Measurements from ENCODE around the gene BANK1. TPM values are rescaled to one million over a fixed set of nuclear protein-coding genes. Genes with fewer than 3 reads are reported as not detected.

BANK1 gene
- total RNA-seq, 3 donors from 2014 or later: 0.23 to 1.7 (median 0.24) TPM

- peaks cover 21% of the 10 kb centered on the region for H3K27me3 Mint-ChIP-seq (ENCODE audit: low read depth)
- peaks cover 7% of the 10 kb centered on the region for H3K4me1 Mint-ChIP-seq (ENCODE audit: low read depth)
- no peak overlapping the region for H3K4me3 Mint-ChIP-seq
- no peak for DNase-seq
- ATAC-seq: no peak
- H3K36me3 Mint-ChIP-seq (ENCODE audit: insufficient read depth): no peaks in the 10 kb centered on the region
- H3K9me3 Mint-ChIP-seq: peaks cover 2% of the 10 kb centered on the region
Measured at GRCh38 chr4:101792056-101792590, 1.6 kb downstream of the BANK1 start.

DNA sequence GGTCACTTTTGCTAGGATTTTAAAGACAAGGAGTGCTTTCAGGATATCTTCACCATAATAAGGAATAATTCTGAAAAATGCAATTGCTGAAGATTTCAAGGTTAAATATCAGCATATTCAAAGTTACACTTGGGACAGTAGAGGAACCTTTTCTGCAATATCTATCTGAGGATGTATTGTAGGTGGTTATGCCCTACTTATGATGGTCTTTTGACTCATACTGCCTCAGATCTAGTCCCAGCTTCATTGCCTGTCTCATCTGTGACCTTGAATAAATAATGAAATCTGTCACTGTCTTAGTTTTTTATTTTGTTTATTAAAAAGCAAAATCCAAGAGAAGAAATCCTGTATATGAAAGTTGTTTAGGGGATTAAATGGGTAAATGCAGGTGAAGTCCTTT lies 2.9 kb downstream of the BANK1 start:
- H3K9me3 Mint-ChIP-seq: no peaks in the 10 kb centered on the region
- ATAC-seq (no peak), DNase-seq (no peak)
- H3K36me3 Mint-ChIP-seq (ENCODE audit: insufficient read depth): no peaks in the 10 kb centered on the region
- H3K27me3 Mint-ChIP-seq (ENCODE audit: low read depth): peaks cover 21% of the 10 kb centered on the region
- H3K4me3 Mint-ChIP-seq: no peak overlapping the region
- peaks cover 7% of the 10 kb centered on the region for H3K4me1 Mint-ChIP-seq (ENCODE audit: low read depth)

- H3K9me3 Mint-ChIP-seq: no peaks in the 10 kb centered on the region
- no peak for ATAC-seq
- H3K4me3 Mint-ChIP-seq: no peak overlapping the region
- no peaks in the 10 kb centered on the region for H3K36me3 Mint-ChIP-seq (ENCODE audit: insufficient read depth)
- peaks cover 7% of the 10 kb centered on the region for H3K4me1 Mint-ChIP-seq (ENCODE audit: low read depth)
- H3K27me3 Mint-ChIP-seq (ENCODE audit: low read depth): peaks cover 21% of the 10 kb centered on the region
- no peak for DNase-seq
Measured at GRCh38 chr4:101794806-101795205, 4.3 kb downstream of the BANK1 start.

- H3K9me3 Mint-ChIP-seq: no peaks in the 10 kb centered on the region
- H3K4me3 Mint-ChIP-seq: no peak overlapping the region
- no peak for DNase-seq
- no peak for ATAC-seq
- no peaks in the 10 kb centered on the region for H3K36me3 Mint-ChIP-seq (ENCODE audit: insufficient read depth)
- H3K4me1 Mint-ChIP-seq (ENCODE audit: low read depth): peaks cover 4% of the 10 kb centered on the region
- H3K27me3 Mint-ChIP-seq (ENCODE audit: low read depth): peaks cover 18% of the 10 kb centered on the region
Measured at GRCh38 chr4:101795704-101796103, 5.2 kb downstream of the BANK1 start.

DNA sequence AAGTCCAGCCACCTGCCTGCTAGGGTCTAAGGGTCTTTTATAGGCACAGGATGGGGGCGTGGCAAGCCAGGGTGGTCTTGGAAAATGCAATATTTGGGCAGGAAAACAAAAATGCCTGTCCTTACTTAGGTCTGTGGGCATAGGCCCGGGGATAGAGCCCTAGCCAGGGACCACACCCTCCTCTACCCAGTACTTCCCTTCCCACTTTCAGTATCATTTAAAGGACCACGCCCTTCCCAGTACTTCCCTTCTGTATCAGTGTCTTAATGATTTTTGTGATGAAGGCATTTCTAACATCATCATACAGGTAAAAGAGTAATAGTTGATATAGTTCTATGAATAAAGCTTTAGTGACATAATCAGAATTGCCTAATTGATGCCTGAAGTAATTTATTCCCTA lies 11.4 kb downstream of the BANK1 start:
- peaks cover 3% of the 10 kb centered on the region for H3K27me3 Mint-ChIP-seq (ENCODE audit: low read depth)
- ATAC-seq (no peak), DNase-seq (no peak)
- no peaks in the 10 kb centered on the region for H3K9me3 Mint-ChIP-seq
- no peaks in the 10 kb centered on the region for H3K4me1 Mint-ChIP-seq (ENCODE audit: low read depth)
- H3K36me3 Mint-ChIP-seq (ENCODE audit: insufficient read depth): no peaks in the 10 kb centered on the region
- no peak overlapping the region for H3K4me3 Mint-ChIP-seq

- no peaks in the 10 kb centered on the region for H3K9me3 Mint-ChIP-seq
- no peak for ATAC-seq
Measured at GRCh38 chr4:101806914-101807313, 16.4 kb downstream of the BANK1 start.

DNA sequence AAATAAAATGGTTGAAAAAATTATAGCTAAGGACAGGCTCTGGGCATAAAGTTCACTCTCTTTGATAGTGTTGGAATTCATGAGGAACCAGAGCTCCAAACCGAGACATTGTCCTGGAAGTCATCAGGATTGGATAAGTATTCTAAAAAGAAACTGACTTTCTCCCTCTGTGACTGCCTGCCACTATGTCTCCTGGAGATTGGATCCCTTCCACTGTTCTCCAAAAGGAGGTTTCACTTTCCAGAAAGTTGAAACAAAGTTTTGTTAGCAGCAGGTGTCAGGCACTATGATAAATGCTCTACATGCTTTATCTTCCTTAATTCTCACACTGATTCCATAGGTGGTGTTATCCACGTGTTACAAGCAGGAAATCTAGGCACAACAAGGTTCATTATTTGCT lies 16.8 kb downstream of the BANK1 start:
- H3K4me3 Mint-ChIP-seq: no peak overlapping the region
- no peaks in the 10 kb centered on the region for H3K36me3 Mint-ChIP-seq (ENCODE audit: insufficient read depth)
- H3K27me3 Mint-ChIP-seq (ENCODE audit: low read depth): peaks cover 3% of the 10 kb centered on the region
- H3K4me1 Mint-ChIP-seq (ENCODE audit: low read depth): no peaks in the 10 kb centered on the region
- no peak for DNase-seq
- no peak for ATAC-seq
- H3K9me3 Mint-ChIP-seq: no peaks in the 10 kb centered on the region

More at GRCh38 chr4:101806914-101807313, 16.4 kb downstream of the BANK1 start:
- DNase-seq: no peak
- Mint-ChIP-seq H3K4me3 (no peak overlapping the region), H3K36me3 (ENCODE audit: insufficient read depth) (no peaks in the 10 kb centered on the region), H3K27me3 (ENCODE audit: low read depth) (peaks cover 3% of the 10 kb centered on the region), H3K4me1 (ENCODE audit: low read depth) (no peaks in the 10 kb centered on the region)

GRCh38 chr4:101813604-101814003 lies 23.1 kb downstream of the BANK1 start:
- Mint-ChIP-seq H3K27me3 (ENCODE audit: low read depth) (no peaks in the 10 kb centered on the region), H3K4me3 (no peak overlapping the region), H3K4me1 (ENCODE audit: low read depth) (no peaks in the 10 kb centered on the region), H3K36me3 (ENCODE audit: insufficient read depth) (no peaks in the 10 kb centered on the region), H3K9me3 (no peaks in the 10 kb centered on the region)
- ATAC-seq: no peak
- no peak for DNase-seq

DNA sequence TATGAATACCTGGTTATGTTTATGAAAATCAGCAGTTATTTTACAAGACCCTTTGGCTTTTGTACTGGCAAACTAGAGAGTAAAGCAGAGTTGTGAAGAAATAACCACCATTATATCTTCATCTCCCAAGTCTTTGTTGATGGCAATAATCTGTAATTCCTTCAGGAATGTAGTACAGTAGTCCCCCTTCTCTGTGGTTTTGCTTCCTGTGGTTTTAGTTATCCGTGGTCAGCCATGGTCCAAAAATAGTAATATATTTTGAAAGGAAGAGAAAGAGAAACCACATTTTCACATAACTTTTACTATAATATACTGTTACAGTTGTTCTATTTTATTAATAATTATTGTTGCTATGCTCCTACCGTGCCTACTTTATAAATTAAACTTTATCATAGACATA lies 27.8 kb downstream of the BANK1 start:
- H3K36me3 Mint-ChIP-seq (ENCODE audit: insufficient read depth): no peaks in the 10 kb centered on the region
- no peak overlapping the region for H3K4me3 Mint-ChIP-seq
- no peak for ATAC-seq
- H3K9me3 Mint-ChIP-seq: peaks cover 11% of the 10 kb centered on the region
- no peak for DNase-seq
- H3K27me3 Mint-ChIP-seq (ENCODE audit: low read depth): peaks cover 4% of the 10 kb centered on the region
- no peaks in the 10 kb centered on the region for H3K4me1 Mint-ChIP-seq (ENCODE audit: low read depth)

GRCh38 chr4:101823864-101824263 lies 33.3 kb downstream of the BANK1 start:
- peaks cover 11% of the 10 kb centered on the region for H3K9me3 Mint-ChIP-seq
- ATAC-seq (no peak), DNase-seq (no peak)
- H3K27me3 Mint-ChIP-seq (ENCODE audit: low read depth): peaks cover 5% of the 10 kb centered on the region
- no peaks in the 10 kb centered on the region for H3K4me1 Mint-ChIP-seq (ENCODE audit: low read depth)
- H3K36me3 Mint-ChIP-seq (ENCODE audit: insufficient read depth): no peaks in the 10 kb centered on the region
- H3K4me3 Mint-ChIP-seq: no peak overlapping the region

DNA sequence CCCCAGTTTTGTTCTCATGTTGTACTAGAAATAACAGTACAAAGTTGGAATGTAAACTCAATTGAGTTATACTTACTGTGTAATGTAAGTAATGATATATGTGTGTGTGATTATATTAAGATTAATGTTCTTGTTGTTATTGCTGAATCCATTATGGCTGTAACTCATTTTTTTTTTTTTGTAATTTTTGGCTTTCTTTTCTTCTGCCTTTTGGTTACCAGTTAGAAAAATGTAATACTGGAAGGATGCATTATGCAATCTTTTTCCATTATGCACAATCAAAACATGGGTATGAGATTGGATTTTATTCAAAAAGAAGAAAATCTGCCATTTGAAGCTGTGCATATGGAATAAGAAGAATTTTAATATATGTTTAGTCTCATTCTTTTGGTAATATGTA lies 34.0 kb downstream of the BANK1 start:
- no peaks in the 10 kb centered on the region for H3K36me3 Mint-ChIP-seq (ENCODE audit: insufficient read depth)
- H3K27me3 Mint-ChIP-seq (ENCODE audit: low read depth): peaks cover 5% of the 10 kb centered on the region
- no peak for ATAC-seq

GRCh38 chr4:101825953-101826352 lies 35.4 kb downstream of the BANK1 start:
- Mint-ChIP-seq H3K36me3 (ENCODE audit: insufficient read depth) (no peaks in the 10 kb centered on the region), H3K4me1 (ENCODE audit: low read depth) (no peaks in the 10 kb centered on the region), H3K4me3 (no peak overlapping the region), H3K9me3 (peaks cover 7% of the 10 kb centered on the region), H3K27me3 (ENCODE audit: low read depth) (peaks cover 5% of the 10 kb centered on the region)
- ATAC-seq: no peak
- no peak for DNase-seq

More for the DNA sequence above, 34.0 kb downstream of the BANK1 start:
- DNase-seq: no peak
- Mint-ChIP-seq H3K4me3 (no peak overlapping the region), H3K9me3 (peaks cover 11% of the 10 kb centered on the region), H3K4me1 (ENCODE audit: low read depth) (no peaks in the 10 kb centered on the region)

DNA sequence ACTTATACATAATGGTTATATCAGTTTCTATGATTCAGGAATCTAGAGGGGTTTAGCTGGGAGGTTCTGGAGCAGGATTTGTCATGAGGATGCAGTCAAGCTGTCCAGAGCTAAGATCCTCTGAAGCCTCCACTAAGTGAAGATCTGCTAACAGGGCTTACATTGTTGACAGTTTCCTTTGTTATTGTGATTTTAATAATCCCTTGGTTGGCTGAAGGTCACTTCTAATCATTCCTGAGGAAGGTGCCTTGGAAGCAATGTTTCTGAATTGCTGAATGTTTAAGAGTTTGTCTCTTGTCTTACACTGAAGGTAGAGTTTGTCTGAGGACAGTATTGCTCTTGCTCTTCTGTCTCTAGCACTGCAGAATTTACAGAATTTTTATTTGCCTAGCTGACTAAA lies 41.3 kb downstream of the BANK1 start:
- ATAC-seq (no peak), DNase-seq (no peak)
- Mint-ChIP-seq H3K9me3 (no peaks in the 10 kb centered on the region), H3K4me1 (ENCODE audit: low read depth) (no peaks in the 10 kb centered on the region), H3K27me3 (ENCODE audit: low read depth) (peaks cover 4% of the 10 kb centered on the region), H3K4me3 (no peak overlapping the region), H3K36me3 (ENCODE audit: insufficient read depth) (no peaks in the 10 kb centered on the region)

DNA sequence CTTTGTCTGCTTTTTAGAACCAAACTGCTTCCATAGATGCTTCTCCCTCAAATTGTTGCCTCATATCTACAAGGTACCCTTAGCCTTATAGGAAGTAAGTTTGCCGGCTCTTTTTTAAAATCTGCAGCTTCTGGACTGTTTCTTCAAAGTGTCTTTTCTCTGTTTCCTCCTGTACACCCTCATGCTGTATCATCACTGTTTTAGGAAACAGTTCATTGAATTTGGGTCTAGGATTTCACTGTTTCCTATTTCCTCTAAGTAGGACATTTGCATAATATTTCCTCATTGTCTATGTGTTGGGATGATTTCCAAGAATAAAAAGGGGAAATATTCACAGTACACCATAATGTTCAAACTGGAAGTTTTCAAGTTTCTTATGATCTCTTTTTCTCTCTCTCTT lies 43.0 kb downstream of the BANK1 start:
- Mint-ChIP-seq H3K4me1 (ENCODE audit: low read depth) (no peaks in the 10 kb centered on the region), H3K4me3 (no peak overlapping the region), H3K27me3 (ENCODE audit: low read depth) (peaks cover 4% of the 10 kb centered on the region), H3K36me3 (ENCODE audit: insufficient read depth) (no peaks in the 10 kb centered on the region), H3K9me3 (no peaks in the 10 kb centered on the region)
- no peak for ATAC-seq
- no peak for DNase-seq

DNA sequence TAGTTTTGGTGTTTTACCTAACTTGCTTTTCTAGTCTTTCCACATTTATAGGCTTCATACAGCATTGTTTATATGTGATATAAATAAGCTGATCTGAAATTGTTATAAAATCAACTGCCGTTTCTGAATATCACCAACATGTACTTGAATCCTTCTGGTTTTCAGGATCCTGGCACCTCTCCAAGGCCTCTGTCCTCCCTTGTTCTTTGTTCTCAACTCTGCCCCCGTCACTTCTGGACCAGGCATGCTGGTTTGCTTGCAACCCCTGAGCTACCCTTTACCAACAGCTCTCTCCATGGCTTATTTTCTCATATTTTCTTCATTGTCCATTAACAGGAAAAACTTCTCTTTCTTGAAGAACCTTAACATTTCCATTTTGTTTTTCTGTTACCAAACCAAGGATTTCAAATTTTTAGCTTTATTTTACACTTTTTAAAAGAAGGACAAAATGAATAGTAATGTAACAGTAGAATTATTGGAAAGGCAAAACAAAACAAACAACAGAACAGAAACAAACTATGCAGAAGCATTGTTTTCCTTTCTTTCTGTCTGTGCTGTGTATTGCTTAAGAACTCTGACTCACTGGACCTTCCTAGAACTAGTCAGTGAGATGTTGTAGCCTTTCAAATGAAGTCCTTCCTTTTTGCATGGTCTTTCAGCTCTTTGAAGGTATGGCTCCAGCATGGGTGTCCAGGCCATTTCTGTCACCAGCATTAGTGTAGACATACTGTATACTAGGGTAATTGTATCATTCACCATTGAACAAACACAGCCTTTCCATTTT lies 44.8 kb downstream of the BANK1 start:
- DNase-seq (no peak), ATAC-seq (no peak)
- no peaks in the 10 kb centered on the region for H3K4me1 Mint-ChIP-seq (ENCODE audit: low read depth)
- H3K27me3 Mint-ChIP-seq (ENCODE audit: low read depth): peaks cover 4% of the 10 kb centered on the region
- no peaks in the 10 kb centered on the region for H3K36me3 Mint-ChIP-seq (ENCODE audit: insufficient read depth)
- H3K9me3 Mint-ChIP-seq: no peaks in the 10 kb centered on the region
- H3K4me3 Mint-ChIP-seq: no peak overlapping the region

Data from activated T-cell treated with anti-CD3 and anti-CD28 coated beads, Interleukin-2, amount 50 U/mL, for 4 hours (primary cell).